HG03558 (cell line): Measurements from ENCODE around the gene ADAMTS19.

Experiments
- ATAC-seq: cut with Tn5 transposase; IDR thresholded peaks from one replicate; pipeline ENCODE4 v1.9.1; 2021; ENCODE audit warnings: moderate number of reproducible peaks; ENCODE audit not compliant: unreplicated experiment; ENCODE audit errors: extremely low read depth

The ADAMTS19 gene

DNA sequence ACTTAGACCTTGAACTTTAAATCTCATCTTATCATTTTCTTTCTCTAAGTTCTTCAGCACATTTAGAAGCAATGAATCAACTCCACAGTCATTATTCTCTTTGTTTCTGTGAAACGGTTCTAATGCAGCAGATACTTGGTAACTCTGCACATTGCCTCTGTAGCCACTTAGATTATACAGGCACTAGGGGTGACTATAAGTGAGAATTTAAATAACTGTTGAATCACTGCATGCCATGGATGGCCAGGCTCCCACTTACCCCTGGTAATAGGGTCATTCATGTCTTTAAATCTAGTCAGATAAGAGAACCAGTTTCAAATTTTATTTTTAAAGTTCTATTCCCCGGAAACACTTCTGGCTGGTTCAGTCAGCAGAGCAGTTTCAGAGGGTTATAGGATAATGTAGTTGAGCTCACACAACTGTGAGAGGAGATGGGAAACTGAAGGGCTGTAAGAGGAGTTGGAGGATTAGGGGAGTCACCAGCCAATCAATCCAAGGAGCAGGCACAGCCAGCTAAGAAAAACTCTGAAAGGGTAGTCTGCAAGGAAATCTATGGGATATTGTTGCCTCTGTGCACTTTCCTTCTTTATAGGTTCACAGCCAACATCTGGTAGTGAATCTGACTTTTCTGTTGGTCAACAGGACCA lies 283.6 kb downstream of the ADAMTS19 start:
- no peak for ATAC-seq

DNA sequence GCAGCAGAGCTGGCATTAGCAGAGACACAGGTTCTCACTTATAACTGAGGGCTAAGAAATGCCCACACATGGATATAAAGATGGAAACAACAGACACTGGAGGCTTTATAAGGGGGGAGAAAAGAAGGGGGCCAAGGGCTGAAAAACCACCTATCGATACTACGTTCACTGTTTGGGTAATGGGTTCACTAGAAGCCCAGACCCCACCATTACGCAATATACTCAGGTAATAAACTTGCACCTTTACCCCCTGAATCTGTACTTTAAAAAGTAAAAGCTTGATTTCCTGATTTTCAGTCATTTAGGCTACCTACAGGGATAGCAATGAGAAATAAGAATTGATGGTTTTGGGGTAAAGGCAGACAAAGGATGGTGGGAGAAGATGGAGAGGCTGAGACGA lies 285.9 kb downstream of the ADAMTS19 start:
- no peak for ATAC-seq

DNA sequence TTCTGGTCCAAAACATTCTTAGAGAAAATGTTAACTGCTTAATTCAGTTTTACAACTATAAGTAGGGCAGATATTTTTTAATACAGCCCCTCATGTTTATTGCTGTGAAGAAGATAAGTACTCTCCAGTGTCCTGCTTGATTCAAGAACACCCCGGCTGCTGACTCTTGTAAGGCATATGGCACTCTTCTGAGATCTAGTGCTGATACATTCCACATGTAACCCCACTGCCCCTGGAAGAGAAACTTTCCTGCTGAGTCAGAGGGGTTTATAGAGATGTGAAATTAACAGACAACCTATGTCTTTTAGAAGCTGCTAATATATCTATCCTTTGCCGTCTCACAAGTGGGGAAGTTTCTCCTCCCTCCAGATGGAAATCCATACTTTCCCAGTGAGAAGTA lies 286.8 kb downstream of the ADAMTS19 start:
- ATAC-seq, result no peak

DNA sequence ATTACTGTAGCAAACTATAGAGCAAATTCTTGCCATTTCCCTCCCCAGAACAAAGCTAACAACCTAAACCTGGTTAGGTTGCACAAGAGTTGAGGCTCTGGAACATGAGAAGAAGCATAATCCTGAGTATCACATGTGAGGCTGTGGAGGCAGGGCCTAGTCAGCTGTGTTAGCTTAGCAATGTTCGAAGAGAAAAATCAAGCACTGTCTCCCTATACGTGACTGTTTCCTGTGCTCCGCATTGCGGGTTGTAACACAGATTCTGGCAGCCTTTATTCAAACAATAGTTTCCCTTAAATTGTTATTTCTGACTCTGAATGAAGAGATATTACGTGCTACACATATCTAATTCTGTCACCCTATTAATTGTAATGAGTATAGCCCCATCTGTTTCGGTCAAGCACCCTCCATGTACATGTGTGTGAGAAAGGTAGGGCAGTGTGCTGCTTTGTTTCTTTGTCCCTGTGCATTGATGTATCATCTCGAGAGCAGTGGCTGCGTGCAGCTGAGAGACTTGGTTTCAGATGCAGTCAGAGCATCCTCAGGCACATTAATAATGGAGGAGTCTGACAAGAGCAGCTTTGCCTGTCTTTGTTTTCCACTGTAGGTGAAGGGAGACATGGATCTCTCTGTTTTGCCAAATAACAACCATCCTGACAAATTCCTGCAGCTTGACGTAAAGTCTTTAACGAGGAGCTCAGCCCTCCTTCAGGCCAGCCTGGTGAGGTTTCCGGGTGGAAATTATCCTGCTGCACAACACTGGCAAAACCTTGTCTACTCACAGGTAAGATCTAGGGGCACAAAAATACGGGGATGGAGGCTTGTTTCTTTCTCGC lies 287.7 kb downstream of the ADAMTS19 start, which contains the start of gene MINAR2:
MINAR2 (plus strand) TSS at position 523 of the 836 bp plus-strand sequence; CDS start at position 620, 97 bp downstream.
- no peak for ATAC-seq

- no peak for ATAC-seq
These were observed 289.1 kb downstream of the ADAMTS19 start for GRCh38 chr5:129748913-129749880.

DNA sequence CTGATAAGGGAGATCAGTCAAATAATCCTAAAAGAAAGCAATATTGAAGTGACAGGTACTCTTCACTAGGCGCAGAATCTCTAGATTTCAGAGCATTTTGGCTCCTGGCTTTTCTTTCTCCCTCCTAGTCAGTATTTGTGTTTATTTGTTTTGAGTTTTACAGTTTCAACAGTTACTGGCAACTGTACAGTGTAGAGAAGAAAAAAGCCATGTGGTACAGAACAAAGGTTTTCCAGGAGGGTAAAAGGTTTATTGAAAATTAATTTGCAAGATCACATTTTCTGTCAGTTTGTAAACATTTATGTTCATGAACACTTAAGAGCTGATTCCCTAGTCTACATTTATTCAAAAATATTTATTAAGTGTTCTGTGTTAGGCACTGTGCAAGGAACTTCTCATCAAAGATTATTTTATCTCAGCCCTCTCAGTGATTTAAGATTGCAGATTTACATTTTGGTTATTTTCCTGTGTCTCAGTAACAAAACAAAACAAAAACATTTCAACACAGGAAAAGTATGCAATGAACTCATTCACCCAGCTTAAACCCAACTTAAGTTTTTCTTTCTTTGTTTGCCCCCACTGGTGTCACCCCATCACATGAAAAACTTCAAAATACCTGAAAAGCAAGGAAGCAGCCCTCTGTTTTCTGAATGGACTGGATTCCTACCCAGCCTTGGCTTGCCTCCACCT lies 300.7 kb downstream of the ADAMTS19 start:
- ATAC-seq, result no peak

DNA sequence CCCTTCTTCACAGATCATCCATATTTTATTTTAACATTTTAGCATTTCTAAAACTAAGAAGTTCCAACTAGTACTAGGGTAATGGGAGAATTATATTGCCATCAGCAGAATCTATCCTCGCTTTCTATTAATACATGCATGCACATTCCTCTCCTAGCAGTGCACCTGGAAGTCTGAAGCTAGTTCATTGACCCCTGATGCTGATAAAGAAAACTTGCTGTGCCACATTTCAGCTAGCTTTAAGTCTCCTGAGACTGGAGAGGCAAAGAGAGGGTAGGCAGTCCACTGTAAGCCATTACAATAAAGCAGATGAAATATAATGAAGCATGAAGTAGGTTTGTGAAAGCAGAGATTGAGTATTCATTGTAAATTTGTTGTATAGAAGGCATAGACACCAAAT lies 303.6 kb downstream of the ADAMTS19 start:
- no peak for ATAC-seq

DNA sequence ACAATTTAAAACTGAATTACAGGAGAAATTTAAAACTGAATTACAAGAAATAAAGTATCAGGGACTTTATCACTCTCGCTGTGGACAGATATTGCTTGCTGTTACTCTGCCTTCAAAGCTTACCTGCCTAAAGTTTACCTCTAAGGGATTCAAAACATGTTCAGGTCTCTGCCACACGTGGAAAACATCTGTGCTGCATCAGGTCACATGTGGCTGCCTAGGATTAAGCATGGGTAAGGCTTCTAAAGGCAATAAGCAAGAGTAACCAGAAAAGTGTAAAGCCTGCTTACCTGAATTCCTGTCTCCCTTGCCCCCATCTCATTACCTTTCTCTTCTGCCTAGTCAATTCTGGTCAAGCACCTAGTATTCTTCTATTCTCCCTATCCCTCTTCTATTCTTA lies 306.7 kb downstream of the ADAMTS19 start:
- no peak for ATAC-seq

- peak; percentile 82 for ATAC-seq
These were observed 307.9 kb downstream of the ADAMTS19 start for GRCh38 chr5:129767927-129768380.

GRCh38 chr5:129768735-129769134 lies 308.6 kb downstream of the ADAMTS19 start:
- ATAC-seq, result no peak

GRCh38 chr5:129770024-129770820 lies 310.1 kb downstream of the ADAMTS19 start:
- no peak for ATAC-seq

DNA sequence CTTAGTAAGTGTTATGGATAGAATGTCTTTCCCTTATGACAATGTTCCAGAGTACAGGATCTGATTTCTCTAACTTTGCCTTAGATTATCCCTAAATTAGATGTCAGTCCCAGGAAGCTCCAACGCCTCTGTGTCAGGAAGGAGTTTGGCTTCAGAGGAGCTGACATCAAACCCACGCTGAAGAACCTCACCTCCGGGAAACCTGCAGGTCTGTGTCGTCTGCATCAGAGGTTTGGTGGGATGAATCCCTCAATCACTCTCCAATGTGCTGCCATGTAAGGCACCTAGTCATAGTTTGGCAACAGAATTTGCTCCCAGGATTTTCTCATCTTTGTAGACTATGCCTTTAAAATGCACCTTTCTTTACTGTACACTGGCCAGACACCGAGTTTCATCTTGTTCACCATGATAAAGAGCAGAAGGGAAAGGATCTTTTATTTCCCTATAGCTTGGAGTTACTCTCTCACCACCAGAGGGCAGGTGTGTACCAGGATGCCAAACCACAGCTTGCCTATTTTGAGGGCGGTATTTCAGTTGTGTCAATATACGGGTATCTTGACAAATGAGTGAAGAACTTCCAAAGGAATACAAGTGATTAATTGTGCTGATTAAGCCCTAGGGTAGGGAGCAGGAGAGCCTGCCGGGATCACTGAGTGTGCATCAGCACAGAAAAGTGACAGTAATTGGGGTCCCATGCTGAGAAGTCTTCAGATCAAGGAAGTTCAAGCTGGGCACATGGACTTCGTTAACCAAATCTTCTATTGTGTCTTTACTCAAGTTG lies 311.1 kb downstream of the ADAMTS19 start:
- no peak for ATAC-seq

DNA sequence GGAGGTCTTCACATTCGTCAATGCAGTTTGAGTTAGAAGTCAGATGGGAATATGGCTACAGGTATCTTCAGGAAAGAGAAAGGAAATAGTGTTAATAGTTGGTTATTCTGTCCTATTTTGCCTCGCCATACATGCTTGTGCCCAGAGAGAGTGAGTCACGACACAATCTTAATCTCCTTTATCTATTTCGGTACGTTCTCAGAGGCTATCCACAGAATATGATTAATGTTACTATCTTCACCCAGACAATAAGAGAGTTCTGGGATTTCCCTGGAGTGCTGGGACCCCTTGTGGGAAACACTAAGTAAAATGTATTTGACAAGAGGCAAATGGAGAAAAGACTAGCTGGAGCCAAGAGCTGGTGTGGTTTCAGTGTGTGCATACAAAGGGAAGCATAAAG lies 313.3 kb downstream of the ADAMTS19 start:
- no peak for ATAC-seq

DNA sequence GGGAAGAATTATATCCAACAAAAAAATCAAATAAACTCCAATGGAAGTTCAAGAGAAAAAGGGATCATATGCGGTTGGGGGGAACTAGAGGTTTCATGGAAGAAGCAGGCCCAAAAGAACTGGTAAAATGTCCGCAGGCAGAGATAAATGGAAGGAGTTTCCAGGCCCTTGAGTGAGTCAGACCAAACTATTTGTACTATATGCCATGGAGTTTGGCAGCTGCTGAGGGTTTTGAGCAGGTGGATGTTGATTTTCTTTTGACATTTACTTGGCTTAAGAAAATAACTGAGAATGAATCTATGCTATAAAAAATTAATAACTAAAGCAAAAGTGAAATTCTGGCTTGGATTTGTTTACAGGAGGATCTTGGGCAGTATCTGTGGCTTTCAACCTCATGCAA lies 321.5 kb downstream of the ADAMTS19 start:
- ATAC-seq, result no peak
